Measurements from ENCODE around the gene DAB2IP.

Gene DAB2IP

DNA sequence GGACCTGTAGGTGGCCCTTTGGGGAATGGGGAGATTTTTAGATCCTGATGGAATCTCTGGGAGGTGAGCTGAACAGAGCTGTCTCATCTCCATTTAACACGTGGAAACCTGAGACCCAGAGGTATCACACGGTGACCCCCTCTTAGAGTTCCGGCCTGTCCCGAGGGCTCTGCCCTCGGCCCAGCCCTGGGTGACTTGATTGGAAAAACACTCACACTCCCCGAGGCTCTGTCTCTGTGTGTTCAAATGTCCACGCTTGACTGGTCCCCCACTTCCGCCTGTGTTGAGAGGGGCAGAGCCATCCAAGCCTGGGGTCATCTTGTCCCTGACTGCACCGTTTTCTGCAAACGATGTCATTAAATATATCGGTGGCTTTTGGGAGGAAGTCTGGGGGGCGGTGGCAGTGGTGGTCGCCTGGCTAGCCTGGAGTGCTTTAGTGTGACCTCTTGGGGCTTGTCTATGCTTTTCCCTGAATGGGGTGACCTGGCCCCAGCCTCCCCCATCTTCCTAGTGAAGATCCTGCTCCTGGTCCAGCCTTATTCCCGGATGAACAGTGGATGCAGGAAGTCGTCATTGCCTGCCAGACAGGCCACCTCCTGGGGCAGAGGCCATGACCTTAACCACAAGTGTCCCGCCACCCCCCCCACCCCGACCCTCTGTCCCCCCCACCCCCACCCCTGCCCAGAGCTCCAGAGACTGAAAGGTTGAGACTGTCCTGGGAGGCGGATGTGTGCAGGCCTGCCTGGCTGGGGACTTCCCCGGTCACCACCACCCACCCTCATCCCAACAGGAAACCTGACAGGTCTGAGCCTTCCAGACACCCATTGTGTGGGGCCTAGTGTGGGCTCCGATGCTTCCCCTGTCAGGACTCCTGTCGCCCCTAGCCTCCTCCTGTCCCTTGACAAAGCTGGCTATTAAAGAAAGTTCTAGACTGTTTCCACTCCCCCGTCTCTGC lies 5.3 kb upstream of the DAB2IP start:
- no peak for FAIRE-seq

GRCh38 chr9:121646992-121647391 lies 4.4 kb upstream of the DAB2IP start:
- FAIRE-seq = no peak

DNA sequence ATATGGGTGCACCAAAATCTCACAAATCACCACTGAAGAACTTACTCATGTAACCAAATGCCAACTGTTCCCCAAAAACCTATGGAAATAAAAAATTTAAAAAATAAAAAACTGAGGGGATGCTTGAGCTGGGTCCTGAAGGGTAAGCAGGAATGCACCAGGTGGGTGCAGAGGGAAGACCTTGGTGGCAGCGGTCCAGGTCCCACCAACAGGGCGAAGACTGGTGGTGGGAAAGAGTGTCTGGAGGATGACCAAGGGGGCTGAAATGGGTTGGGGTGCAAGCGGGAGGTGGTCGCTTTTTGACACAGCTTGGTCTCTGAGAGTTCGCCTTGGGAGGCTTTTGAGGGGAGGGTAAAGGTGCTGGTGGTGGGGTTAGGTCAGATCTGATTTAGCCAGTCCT lies 3.3 kb upstream of the DAB2IP start:
- no peak for FAIRE-seq

DNA sequence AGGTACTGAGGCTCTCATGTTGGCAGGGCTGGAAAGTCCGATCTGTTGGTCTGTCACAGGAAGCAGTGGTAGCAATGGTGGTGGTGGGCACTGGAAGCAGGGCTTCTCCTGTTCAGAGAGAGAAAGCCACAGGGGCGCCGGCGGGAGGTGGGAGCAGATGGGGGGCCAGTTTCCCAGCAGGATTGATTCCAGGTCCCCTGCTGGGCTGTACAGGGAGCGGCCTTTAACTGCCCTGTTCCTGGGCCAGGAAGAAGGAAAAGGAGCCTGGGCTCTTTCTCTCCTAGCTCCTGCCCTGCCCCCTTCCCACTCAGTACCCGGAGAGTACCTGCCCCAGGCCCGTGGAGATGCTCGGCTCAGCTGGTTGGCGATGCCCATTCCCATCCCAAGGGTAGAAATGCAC lies 2.6 kb upstream of the DAB2IP start:
- FAIRE-seq = no peak

DNA sequence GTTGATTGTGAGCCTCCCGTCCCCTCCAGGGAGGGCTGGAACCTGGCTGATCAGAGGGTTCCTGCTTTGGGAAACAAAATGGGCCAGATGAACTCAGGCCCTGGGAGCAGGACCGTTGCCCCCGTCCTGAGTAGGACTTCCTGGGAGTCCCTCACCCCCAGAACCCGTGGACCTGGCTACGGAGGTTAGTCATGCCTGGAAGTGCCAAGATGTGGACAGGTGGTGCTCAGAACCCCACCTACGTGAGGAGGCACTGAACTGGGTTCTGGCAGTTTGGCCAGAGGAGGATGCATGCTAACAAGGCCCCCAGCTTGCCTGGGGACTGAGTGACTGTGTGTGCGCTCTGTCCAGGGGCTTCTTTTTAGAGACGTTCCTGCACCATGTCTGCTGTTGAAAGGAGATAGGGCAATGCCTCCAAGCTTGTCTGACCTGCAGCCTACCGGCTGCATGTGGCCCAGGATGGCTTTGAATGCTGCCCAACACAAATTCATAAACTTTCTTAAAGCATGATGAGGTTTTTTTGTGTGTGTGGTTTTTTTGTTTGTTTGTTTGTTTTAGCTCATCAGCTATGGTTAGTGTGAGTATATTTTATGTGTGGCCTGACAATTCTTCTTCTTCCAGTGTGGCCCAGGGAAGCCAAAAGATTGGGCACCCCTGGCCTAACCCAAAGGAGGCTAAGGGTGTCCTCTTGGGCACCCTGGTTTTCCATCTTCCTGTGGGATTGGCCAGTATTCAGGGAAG lies 1.8 kb upstream of the DAB2IP start:
- no peak for FAIRE-seq

- peak; percentile 36 for FAIRE-seq
Measured at GRCh38 chr9:121650217-121651007, 1.0 kb upstream of the DAB2IP start.

GRCh38 chr9:121651008-121651294 lies 483 bp upstream of the DAB2IP start:
- no peak for FAIRE-seq

DNA sequence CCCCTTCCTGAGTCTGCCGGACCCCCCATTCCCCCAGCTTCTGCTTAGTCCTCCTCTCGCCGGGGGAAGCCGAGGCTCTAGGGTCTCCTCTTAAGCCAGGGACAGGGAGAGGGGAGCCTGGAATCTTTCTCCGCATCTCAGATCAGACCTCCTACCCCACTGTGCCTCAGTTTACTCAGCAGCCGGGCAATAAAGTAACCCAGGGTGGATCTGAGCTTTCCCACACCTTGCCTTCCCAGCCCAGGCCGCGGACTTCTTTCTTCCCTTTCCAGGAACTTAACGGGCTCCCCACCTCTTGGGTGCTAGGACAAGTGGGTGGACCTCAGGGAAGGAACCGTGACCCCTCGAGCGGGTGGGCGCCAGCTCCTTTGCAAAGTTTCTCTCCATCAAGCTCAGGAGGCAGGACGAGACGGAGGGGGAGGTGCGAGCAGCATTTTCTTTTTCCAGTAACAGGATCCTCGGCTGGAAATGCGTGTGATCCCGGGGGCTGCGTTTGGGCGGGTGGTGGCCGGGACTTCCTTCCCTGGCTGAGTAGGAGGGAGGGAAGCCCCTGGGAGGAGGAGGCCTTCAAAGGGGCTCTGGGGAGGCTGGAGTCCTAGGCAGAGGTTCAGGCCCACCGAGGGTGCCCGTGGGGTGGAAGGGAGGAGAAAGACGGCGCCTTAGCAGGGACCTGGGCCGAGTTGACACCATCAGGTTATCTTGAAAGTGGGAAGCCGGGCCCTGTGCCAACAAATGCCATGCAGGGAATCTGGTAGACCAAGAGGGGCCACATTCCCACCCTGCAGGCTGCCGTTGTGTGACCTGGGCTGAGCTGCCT lies 795 bp downstream of the DAB2IP start:
- FAIRE-seq = no peak

GRCh38 chr9:121652838-121653231 lies 1.4 kb downstream of the DAB2IP start:
- FAIRE-seq = no peak

DNA sequence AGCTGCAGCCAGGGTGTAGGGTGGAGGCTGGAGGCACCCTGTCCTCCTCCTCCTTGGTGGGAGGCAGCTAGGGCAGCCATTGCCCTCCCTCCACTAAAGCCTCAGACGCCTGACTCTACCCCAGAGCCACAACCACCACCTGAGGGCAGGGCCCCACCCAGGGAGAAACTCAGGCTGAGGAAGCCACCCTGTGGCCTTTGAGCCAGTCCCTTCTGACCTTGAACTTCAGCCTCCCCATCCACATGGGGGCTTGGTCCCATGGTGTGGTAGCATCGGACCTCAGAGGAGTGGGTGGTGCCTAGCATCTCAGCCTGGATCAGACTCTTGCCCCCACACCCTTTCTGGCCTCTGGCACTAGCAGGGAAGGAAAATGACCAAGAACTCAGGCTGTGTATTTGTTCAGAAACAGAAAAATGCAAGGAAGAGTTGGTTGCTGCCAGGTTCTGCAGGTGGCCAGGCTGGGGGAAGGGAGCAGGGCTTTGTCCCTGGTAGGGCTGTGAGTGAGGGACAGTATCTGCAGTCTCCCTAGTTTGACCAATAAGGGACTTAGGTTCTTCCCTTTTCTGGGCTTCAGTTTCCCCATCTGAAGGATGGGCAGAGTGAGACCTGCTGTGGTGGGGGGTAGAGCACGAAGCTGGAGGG lies 3.2 kb downstream of the DAB2IP start:
- FAIRE-seq = no peak

DNA sequence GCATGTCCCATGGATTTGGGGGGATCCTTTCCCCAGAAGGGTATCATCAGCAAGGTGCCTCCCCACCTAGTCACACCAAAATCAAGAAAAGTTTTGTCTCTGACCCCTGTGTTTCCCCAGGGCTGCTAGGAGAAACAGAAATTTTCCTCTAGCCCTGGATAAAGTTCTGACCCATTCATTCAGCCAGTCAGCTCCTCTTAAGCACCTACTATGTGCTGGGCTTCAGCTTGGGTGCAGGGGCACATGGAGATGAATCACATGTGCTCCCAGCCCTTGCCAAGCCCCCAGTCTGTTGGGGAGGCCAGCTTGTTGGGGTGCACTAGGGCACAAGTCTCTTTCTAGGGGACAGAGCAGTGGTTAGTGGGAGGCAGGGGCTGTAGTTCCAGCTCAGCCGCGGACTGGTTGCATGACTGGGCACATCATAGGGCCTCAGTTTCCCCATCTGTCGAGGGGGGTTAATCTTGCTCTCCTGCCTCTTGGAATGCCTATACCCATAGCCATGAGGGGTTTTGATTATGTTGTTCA lies 3.9 kb downstream of the DAB2IP start:
- no peak for FAIRE-seq

GRCh38 chr9:121656941-121657470 lies 5.6 kb downstream of the DAB2IP start:
- no peak for FAIRE-seq

DNA sequence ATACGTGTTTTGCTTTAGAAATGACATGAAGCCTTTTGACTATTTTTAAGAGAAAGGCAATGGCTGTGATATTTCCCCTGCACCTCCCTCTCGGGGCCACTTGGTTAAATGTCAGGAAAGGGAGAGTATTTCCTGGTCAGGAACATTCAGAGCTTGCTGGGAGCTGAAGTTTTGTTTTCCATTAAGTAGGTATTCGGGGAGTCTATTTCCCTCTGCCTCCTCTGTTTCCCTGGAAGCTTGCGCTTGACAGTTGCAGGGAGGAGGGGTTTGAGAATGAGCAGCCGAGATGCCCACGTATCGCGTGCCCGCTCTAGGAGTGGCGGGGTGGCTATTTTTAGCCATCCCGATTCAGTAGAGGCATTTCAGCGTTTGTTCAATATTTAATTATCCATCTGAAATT lies 6.7 kb downstream of the DAB2IP start:
- no peak for FAIRE-seq

- FAIRE-seq = no peak
Measured at GRCh38 chr9:121658591-121658990, 7.2 kb downstream of the DAB2IP start.

GRCh38 chr9:121660367-121660766 lies 8.9 kb downstream of the DAB2IP start:
- no peak for FAIRE-seq

DNA sequence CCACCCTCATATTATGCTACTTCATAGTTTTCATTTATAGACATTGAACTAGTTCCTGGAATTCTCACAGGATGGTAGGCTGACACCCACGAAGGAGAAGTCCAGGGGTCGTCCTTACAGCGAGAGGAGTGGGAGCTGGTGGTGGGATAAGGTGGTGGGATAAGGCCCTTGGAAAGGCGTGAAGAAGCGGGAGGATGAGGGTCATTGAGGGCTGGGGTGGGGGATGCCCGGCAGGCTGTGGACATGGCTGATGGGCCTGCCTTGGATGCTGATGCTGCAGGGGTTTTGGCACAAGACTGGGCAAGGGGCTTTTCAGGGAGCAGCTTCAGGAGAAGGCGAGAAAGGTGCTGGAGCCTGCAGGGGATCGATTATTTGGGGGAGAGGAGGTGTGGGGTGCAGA lies 9.4 kb downstream of the DAB2IP start:
- FAIRE-seq = no peak

DNA sequence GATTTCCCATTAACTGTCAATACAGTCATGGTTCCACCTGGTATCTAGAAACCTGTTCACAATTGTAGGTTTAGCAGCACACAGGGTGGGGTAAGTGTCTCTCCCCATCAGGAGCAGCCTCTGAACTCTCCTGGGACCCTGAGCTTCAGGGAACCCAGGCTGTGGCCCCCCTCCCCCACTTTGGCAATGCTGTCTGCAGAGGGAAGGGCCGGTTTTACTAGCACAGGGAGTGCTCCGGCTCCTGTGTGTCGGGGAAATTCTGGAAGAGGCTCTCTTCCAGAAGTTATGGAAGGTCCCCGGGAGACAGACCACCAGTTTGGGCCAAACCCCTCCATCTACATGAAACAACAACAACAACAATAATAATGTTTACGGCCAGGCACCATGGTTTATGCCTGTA lies 9.9 kb downstream of the DAB2IP start:
- FAIRE-seq = no peak

GRCh38 chr9:121662359-121662758 lies 10.9 kb downstream of the DAB2IP start:
- no peak for FAIRE-seq

DNA sequence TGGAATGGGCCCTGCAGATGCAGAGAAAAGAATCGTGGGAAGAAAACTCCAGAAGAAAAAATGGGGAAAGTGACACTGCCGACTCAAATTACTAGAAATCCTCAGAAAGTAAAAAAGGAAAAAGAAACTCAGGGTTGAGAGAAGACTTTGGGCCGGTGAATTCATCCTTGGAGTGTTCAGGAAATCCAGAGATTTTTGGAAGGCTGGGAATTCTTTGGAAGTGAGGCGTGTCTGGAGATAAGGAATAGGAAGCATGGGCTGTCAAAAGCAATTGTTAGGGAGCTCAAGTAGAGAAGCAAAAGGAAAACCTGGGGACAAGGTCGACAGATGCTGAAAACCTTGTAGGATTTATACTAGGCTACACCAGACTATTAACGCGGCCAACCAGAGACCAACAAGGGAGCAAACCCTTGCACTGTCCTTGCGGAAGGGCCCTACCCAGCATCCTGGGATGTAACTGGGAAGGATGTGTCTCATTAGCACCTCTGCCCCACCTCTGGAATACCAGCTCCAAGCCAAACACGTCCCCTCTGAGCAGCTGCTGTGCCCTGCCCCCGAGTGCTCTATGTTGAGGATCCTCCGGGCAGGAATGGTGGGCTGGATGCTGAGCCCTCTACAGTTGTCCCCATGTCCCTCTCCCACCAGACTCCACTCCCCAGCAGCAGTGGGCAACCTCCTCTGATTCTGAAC lies 11.6 kb downstream of the DAB2IP start:
- no peak for FAIRE-seq

DNA sequence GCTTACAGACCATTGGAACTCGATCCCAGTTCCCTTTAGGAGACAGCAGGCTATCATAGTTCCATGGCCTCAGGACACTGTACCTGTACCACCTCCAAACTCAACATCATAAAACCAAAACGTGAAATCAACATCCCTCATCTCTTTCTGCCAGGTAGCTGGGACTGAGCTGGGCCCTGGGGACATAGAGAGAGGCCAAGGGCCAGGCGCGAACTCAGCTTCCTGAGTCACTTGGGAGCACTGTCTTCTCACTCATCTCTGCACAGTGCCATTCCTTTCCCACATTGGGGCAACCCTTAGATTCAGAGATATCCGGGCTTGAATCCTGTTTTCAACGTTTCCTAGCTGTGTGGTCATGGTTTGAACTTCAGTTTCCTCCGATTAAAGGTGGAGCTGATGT lies 12.2 kb downstream of the DAB2IP start:
- no peak for FAIRE-seq

DNA sequence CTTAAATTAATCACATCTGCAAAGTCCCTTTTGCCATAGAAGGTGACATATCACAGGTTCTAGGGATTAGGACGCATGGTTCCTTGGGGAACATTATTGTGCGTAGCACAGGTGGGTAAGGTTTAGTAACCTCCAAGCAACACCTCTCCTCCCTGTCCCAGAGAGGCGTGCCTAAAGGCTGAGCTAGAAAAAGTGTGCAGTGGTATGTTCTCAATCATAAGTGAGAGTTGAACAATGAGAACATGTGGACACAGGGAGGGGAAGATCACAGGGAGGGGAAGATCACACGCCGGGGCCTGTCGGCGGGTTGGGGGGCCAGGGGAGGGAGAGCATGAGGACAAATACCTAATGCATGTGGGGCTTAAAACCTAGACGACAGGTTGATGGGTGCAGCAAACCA lies 14.9 kb downstream of the DAB2IP start:
- FAIRE-seq = no peak

Data from G401.6 (cell line).